Activated T-helper 1 cell treated with Interleukin-2 at 50 U/mL for 16 hours (primary cell): ENCODE results near the gene LRP6.

Experiments used
- DNase-seq: peaks from one replicate; pipeline ENCODE4 v3.0.0-alpha.2; 2020; ENCODE audit warnings: low read depth

The LRP6 gene

DNA sequence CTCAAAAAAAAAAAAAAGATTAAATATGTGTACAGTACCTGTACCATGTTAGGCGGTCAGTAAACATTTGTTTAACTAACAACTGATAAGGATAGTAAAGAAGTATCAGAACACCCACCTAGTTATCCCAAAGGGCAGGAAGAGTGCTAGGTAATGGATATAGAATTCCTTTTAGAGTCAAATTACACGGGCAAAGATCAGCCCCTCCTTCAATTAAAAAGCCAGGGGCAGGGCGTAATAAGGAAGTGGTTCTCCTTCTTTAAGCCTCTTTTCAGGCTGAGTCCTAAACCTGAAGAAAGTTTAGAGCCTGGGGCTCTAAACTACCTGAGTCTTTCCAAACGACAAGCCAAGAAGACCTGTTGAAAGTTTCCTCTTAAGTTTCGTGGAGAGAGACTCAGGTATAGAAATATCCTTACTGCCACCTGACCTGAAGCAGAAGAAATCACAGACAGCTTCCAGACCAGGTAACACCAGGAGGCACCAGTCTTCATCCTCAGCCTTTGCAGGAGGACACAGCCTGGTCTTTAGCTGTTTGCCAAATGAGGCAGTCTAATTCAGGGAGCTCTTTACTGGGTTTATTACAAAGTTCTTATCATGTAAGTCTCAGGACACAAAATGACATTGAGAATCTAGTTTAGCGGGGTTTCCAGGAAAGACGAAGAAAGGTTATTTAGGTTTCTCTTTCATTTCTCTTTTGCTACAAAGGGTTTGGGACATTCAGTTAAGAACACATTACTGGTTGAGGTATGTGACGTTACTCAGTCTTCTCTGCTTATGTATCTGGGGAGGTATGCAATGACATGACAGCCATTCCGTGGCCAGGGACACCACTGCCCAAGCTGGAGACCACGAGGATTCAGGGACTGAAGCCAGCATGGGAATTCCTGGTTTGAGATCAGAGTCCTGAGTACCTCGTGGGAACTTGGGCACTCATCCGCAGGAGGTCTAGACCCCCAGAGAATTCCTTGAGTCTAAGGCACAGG is 195.9 kb downstream of the LRP6 start, which contains the start of gene BCL2L14:
Gene BCL2L14, plus strand, starts transcription at position 266 of the 983 bp plus-strand sequence. CDS start 8,367 bp downstream, outside the sequence.
- DNase-seq, result no peak

DNA sequence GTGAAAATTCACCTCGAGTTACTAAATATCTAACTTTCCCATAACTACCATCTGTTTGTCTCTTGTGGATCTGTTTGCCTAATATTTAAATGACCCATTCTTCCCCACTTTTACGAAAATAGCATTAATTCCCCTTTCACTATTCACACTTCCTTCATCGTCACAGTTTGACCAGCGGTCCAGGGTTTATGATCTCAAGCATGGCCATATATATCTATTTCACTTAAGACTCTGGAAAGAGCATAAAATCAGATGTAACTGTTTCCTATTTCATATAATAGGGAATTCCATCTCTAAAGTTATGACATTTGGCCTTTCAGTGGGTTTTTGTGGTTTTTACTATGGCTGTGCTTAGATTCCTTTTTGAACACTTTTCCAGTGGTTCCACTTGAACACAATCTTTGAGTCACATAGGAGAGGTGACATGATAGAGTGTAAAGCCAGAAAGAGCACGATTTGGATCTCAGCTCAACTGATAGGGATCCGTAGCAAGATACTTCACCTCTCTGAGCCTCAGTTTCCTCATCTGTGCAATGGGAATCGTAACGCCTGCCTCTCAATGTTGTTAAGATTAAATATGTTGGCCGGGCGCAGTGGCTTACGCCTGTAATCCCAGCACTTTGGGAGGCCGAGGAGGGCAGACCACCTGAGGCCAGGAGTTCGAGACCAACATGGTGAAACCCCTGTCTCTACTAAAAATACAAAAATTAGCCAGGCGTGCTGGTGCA is 196.9 kb downstream of the LRP6 start:
- no peak for DNase-seq

DNA sequence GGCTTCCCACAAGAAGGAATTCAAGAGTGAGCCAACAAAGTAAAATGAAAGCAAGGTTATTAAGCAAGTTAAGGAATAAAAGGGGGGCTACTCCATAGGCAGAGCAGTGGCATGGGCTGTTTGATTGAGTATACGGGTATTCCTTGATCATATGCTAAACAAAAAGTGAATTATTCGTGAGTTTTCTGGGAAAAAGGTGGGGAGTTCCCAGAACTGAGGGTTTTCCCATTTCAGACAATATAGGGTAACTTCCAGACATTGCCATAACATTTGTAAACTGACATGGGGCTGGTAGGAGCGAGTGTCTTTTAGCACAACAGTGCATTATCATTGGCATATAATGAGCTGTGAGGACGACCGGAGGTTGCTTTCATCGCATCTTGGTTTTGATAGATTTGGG is 198.1 kb downstream of the LRP6 start:
- no peak for DNase-seq
